GM18498 (cell line): Measurements from ENCODE around the gene CCR7.

ENCODE experiments used
- ATAC-seq: cut with Tn5 transposase; IDR thresholded peaks from one replicate; pipeline ENCODE4 v1.9.1; 2021; ENCODE audit warnings: mild to moderate bottlenecking, moderate library complexity; ENCODE audit not compliant: unreplicated experiment

CCR7 gene

GRCh38 chr17:40563220-40564052 is 1.8 kb downstream of the CCR7 start:
- no peak for ATAC-seq

GRCh38 chr17:40562838-40563219 is 2.4 kb downstream of the CCR7 start:
- ATAC-seq = no peak

- ATAC-seq = peak; percentile 29
Measured at GRCh38 chr17:40561871-40562611, 3.2 kb downstream of the CCR7 start.

- peak; percentile 17 for ATAC-seq
Measured at GRCh38 chr17:40561294-40561870, 3.9 kb downstream of the CCR7 start.

- peak; percentile 60 for ATAC-seq
Measured at GRCh38 chr17:40560592-40561293, 4.5 kb downstream of the CCR7 start.

GRCh38 chr17:40559954-40560591 is 5.2 kb downstream of the CCR7 start:
- no peak for ATAC-seq

GRCh38 chr17:40559564-40559916 is 5.7 kb downstream of the CCR7 start:
- ATAC-seq = no peak

- no peak for ATAC-seq
Measured at GRCh38 chr17:40558890-40559563, 6.2 kb downstream of the CCR7 start.

GRCh38 chr17:40558300-40558889 is 6.9 kb downstream of the CCR7 start:
- no peak for ATAC-seq

DNA sequence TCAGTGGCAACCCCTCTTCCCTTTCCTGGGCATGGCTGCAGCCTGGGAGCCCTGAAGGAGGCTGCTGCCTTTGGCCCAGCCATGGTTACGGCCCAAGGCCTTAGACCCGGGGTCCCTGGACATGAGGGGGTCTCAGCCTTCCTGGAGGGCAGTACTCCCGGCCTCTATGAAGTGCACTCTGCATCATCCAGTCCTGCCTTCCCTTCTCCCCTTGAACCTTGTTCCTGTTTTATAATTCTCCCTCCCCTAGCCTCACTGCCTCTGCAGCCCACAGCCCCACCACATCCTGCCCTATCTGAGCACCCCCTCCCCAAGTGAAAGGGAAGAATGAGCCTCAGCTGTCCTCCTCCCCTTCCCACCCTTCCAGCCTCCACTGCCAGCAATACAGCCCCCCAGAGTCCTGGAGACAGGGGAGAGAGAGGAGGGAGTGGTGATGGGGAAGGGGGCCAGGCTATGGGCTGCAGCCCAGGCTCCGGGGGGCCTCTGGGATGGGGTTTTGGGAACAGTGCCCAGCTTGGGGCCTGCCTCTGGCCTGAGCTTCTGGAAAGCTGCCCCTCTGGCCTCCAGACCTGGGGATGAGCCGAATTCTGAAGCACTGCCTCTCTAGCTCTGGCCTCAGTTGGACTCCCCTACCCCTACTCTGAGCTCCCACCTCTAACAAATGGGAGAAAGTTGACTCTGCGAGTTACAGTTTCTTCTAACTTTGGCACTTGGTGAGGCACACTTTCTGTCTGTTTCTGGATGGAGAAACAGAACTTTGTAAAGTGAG is 7.6 kb downstream of the CCR7 start:
- no peak for ATAC-seq

DNA sequence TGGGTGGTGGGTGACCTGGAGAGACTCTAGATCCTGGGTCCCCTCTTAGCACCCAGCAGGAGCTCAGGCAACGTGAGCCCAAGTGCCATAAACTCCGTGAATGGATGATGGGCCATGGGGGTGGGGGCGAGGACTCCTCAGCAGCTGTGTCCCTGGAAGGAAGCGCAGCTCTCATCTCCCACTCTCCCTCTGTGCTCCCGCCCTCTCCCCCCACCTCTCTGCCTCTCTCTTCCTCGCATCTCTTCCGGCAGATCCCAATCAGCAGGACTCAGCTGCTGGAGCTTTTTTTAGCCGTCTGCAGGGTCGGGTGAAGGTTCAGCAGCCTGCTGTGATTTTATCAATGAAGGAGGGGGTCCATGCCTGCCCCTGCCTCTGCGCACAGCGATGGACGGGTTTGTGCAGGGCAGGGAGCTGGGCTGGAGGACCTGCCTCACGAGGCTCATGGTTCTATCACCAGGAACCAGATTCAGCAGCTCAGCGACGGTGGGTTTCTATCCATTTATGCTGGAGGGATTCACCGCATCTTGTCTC is 8.3 kb downstream of the CCR7 start:
- no peak for ATAC-seq

DNA sequence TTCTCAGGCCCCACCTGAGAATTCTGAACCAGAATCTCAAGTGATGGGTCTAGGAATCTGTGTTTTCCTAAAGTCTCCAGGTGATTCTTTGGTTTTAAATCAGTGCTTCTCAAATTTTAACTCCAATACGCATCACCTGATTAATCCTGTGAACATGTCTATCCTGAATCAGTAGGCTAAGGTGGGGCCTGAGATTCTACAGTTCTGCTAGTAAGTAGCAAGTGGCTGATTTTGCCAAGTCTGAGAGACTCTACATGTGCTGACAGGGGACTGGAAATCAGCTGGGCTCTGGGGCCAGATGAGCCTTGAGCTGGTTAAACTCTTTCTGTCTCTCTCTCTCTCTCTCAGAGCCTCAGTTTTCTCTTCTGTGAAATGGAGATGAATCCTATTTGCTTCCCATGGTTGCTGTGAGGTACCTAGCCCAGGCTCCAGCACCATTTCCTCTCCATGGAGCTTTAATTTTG is 9.0 kb downstream of the CCR7 start:
- no peak for ATAC-seq

DNA sequence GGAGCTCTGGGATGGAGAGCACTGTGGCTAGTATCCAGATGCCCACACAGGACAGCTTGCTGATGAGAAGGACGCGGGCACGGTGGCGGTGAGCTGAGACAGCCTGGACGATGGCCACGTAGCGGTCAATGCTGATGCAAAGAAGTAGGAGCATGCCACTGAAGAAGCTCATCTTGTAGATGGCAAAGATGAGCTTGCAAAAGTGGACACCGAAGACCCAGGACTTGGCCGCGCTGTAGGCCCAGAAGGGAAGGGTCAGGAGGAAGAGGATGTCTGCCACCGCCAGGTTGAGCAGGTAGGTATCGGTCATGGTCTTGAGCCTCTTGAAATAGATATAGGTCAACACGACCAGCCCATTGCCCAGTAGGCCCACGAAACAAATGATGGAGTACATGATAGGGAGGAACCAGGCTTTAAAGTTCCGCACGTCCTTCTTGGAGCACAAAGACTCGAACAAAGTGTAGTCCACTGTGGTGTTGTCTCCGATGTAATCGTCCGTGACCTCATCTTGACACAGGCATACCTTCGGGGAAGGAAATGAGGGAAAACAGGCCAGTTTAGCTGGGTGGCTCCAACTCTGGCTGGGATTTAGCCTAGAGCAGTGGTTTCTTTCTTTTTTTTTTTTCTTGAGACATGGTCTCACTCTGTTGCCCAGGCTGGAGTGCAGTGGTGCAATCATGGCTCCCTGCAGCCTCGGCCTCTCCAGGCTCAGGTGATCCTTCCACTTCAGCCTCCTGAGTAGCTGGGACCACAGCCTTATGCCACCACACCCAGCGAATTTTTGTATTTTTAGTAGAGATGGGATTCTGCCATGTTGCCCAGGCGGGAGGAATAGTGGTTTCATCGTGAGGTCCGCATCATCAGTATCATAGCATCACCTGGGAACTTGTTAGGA is 9.7 kb downstream of the CCR7 start:
- no peak for ATAC-seq

DNA sequence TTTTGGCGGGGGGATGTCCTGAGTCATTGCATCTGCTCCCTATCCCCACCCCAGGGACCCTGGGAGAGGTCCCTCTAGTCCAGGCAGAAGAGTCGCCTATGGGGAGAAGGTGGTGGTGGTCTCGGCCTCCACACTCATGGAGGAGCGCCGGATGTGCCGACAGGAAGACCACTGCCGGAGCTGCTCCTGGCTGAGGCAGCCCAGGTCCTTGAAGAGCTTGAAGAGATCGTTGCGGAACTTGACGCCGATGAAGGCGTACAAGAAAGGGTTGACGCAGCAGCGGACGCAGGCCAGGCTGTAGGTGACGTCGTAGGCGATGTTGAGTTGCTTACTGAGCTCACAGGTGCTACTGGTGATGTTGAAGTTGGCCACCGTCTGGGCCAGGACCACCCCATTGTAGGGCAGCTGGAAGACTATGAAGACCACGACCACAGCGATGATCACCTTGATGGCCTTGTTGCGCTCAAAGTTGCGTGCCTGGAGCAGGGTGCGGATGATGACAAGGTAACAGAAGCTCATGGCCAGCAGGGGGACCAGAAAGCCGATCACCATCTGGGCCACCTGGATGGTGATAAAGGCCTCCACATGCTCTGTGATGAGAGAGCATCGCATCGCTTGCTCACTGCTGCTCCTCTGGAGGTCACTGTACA is 10.5 kb downstream of the CCR7 start:
- ATAC-seq = no peak

GRCh38 chr17:40553694-40554534 is 11.4 kb downstream of the CCR7 start:
- ATAC-seq = no peak
